ENCODE results near the gene CLDN24.

Gene CLDN24

DNA sequence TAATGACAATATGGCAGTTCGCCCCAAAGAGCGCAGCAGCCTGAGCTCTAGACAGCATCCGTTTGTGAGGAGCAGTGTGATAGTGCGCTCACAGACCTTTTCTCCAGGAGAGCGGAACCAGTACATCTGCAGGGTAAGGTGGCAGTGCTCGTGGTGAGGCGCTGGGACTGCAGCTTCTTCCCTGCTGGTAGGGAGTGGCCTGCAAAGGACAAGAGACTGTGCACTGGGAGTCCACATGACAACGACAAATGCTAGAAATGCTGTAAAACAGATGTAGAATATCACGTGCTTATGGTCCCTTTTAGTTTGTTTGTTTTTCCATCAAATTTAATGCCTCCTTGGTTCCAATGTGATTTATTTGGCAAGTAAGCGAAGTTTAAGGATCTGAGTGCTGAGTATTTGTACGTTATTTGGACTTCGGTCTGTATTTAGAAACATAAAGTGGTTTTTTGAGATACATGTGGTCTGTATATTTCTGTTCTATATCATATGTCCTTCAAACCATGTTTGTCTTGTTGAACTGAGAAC lies 37.9 kb downstream of the CLDN24 start:
- DNase-seq (ENCODE audit: low read depth, low spot score) = no peak

GRCh38 chr4:183276106-183276505 lies 46.1 kb downstream of the CLDN24 start:
- no peak for DNase-seq (ENCODE audit: low read depth, low spot score)

DNA sequence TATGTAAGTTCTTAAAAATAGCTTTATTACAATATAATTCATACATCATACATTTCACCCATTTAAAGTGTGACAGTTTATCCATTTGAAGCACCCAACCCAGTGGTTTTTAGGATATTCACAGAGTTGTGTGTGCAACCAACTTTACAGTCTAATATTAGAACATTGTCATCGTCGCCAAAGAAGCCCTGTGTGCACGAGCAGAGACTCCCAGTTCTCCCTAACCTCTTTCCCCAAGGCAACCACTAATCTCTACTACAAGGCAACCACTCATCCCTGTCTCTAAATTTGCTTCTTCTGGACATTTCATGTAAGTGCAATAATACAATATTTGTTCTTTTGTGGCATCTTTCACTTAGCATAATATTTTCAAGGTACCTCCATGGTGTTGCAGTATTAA lies 49.8 kb downstream of the CLDN24 start:
- DNase-seq (ENCODE audit: low read depth, low spot score) = no peak

Data from smooth muscle cell of the brain vasculature (primary cell).